Measurements from ENCODE around the gene SHMT2. TPM values are rescaled to one million over a fixed set of nuclear protein-coding genes. Genes with fewer than 3 reads are reported as not detected.

Gene SHMT2
- total and polyA plus RNA-seq, 9 of the 15 experiments (the other 6 are each of a cell fraction or from before 2014, with no cell fraction given), result 46.1 to 319 (median 115) TPM

- TF ChIP-seq PRDM10 (IDR thresholded peaks at IDR 0.05; ENCODE audit: partially characterized antibody), result no peak
- TF ChIP-seq ZFP91 (CRISPR knock-in tag; IDR thresholded peaks at IDR 0.05), result 0 out of 2 replicates have a peak, but pooled peaks have one; percentile 28
- TF ChIP-seq RBBP5 (IDR thresholded peaks at IDR 0.05; ENCODE audit: borderline replicate concordance, insufficient read depth, low read length, poor library complexity, severe bottlenecking), result no peak
- TF ChIP-seq PYGO2 (tag; IDR thresholded peaks at IDR 0.05), result no peak
- TF ChIP-seq RBM14 (IDR thresholded peaks at IDR 0.05; ENCODE audit: borderline replicate concordance, insufficient read depth, low read depth, low read length), result no peak
- peak; percentile 77 for TF ChIP-seq TFAP4 (CRISPR knock-in tag; IDR thresholded peaks at IDR 0.05; ENCODE audit: borderline replicate concordance)
- no peak for TF ChIP-seq ZNF212 (CRISPR knock-in tag; IDR thresholded peaks at IDR 0.05)
- no peak for TF ChIP-seq RNF219 (CRISPR knock-in tag; IDR thresholded peaks at IDR 0.05)
- TF ChIP-seq ZNF780A (CRISPR knock-in tag; IDR thresholded peaks at IDR 0.05), result no peak
- TF ChIP-seq ATF1 (CRISPR knock-in tag; IDR thresholded peaks at IDR 0.05), result no peak
- TF ChIP-seq ATF1 (tag; IDR thresholded peaks at IDR 0.05), result 0 out of 2 replicates have a peak, but pooled peaks have one; percentile 12
- TF ChIP-seq U2AF2 (optimal IDR thresholded peaks at IDR 0.05; ENCODE audit: low read depth, low read length), result no peak
- TF ChIP-seq ZNF354B (CRISPR knock-in tag; IDR thresholded peaks at IDR 0.05), result no peak
- no peak for TF ChIP-seq NFIX (CRISPR knock-in tag; IDR thresholded peaks at IDR 0.05; ENCODE audit: low read depth)
- TF ChIP-seq ZNF347 (CRISPR knock-in tag; IDR thresholded peaks at IDR 0.05; ENCODE audit: low read depth), result no peak
- TF ChIP-seq NONO (IDR thresholded peaks at IDR 0.05; ENCODE audit: low read depth in 2 of 2, low read length in 1 of 2), result no peak
- no peak for TF ChIP-seq CTCF (IDR thresholded peaks at IDR 0.05 in 2 of 3, conservative IDR thresholded peaks at IDR 0.05 in 1 of 3; ENCODE audit: insufficient read depth in 2 of 3, low read depth in 1 of 3, low read length in 3 of 3)
- no peak for TF ChIP-seq NCOA6 (IDR thresholded peaks at IDR 0.05)
Observed at GRCh38 chr12:57215668-57216013, 13.9 kb upstream of the SHMT2 start (continued).

Data from K562 (cell line).